A673 (cell line): ENCODE results near the gene DNAJC4.

Source experiments
- CTCF ChIP-seq: fragments of 300-800, 200-600 bp; sonication (generic); conservative IDR thresholded peaks from 2 replicates; pipeline ENCODE4 v1.5.1; 2017; ENCODE audit warnings: low read depth, mild to moderate bottlenecking, antibody characterized with exemption, low read length, moderate library complexity, mixed read lengths
- EZH2 ChIP-seq: fragments of 200-600 bp; sonication (generic); IDR thresholded peaks from 2 replicates; pipeline ENCODE4 v1.6.1; 2017; ENCODE audit warnings: borderline replicate concordance, low read depth, mild to moderate bottlenecking, mixed read lengths, antibody characterized with exemption, low read length; ENCODE audit not compliant: poor library complexity, severe bottlenecking

- TF ChIP-seq CTCF (no peak), EZH2 (no peak)
Measured at GRCh38 chr11:64196626-64197025, 33.7 kb upstream of the DNAJC4 start.
